ENCODE data around the gene TNFRSF25.
A peak's percentile ranks its signal among the peaks of the same experiment; 100 is the strongest.

TNFRSF25 gene

GRCh38 chr1:6507037-6507428 is 41.1 kb upstream of the TNFRSF25 start:
- no peak overlapping the region for H2AFZ ChIP-seq (ENCODE audit: low read depth, low read length)
- no peaks in the 10 kb centered on the region for H3K9me3 ChIP-seq (ENCODE audit: low read length)
- no peak overlapping the region for H3K4me3 ChIP-seq (ENCODE audit: low read length)
- peaks cover 19% of the 10 kb centered on the region for H3K27me3 ChIP-seq (ENCODE audit: insufficient read depth, low read length)
- H3K4me1 ChIP-seq (ENCODE audit: insufficient read depth, low read length), result peaks cover 16% of the 10 kb centered on the region
- no peaks in the 10 kb centered on the region for H3K36me3 ChIP-seq (ENCODE audit: insufficient read depth, low read length)

GRCh38 chr1:6506210-6507036 is 40.5 kb upstream of the TNFRSF25 start:
- Histone ChIP-seq H3K4me3 (ENCODE audit: low read length) (no peak overlapping the region), H3K4me1 (ENCODE audit: insufficient read depth, low read length) (peaks cover 16% of the 10 kb centered on the region), H3K36me3 (ENCODE audit: insufficient read depth, low read length) (no peaks in the 10 kb centered on the region), H2AFZ (ENCODE audit: low read depth, low read length) (no peak overlapping the region), H3K27me3 (ENCODE audit: insufficient read depth, low read length) (peaks cover 19% of the 10 kb centered on the region), H3K9me3 (ENCODE audit: low read length) (no peaks in the 10 kb centered on the region)

- H2AFZ ChIP-seq (ENCODE audit: low read depth, low read length), result no peak overlapping the region
- H3K4me1 ChIP-seq (ENCODE audit: insufficient read depth, low read length), result peaks cover 16% of the 10 kb centered on the region
- no peaks in the 10 kb centered on the region for H3K36me3 ChIP-seq (ENCODE audit: insufficient read depth, low read length)
- no peaks in the 10 kb centered on the region for H3K9me3 ChIP-seq (ENCODE audit: low read length)
- H3K4me3 ChIP-seq (ENCODE audit: low read length), result no peak overlapping the region
- H3K27me3 ChIP-seq (ENCODE audit: insufficient read depth, low read length), result peaks cover 19% of the 10 kb centered on the region
These were observed 39.6 kb upstream of the TNFRSF25 start for GRCh38 chr1:6505367-6506209.

DNA sequence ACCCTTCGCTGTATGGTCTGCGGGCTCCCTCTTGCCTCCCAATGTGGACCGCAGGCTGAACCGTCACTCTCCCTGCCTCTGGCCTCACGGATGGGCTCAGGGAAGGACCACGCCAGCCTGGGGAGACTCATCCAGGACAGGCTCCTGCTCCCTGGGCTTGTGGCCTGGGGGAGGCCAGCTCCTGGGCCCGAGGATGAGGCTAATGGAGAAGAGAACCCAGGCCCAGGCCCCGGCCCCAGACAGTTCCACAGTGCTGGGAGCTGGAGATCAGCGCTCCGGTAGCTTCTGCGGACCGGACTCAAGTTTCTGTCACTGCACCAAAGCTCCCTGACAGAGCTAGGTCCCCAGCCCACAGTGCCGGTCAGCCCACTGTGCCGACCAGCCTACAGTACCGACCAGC is 38.9 kb upstream of the TNFRSF25 start:
- no peaks in the 10 kb centered on the region for H3K9me3 ChIP-seq (ENCODE audit: low read length)
- H3K36me3 ChIP-seq (ENCODE audit: insufficient read depth, low read length), result no peaks in the 10 kb centered on the region
- peaks cover 15% of the 10 kb centered on the region for H3K4me1 ChIP-seq (ENCODE audit: insufficient read depth, low read length)
- H3K4me3 ChIP-seq (ENCODE audit: low read length), result no peak overlapping the region
- peaks cover 19% of the 10 kb centered on the region for H3K27me3 ChIP-seq (ENCODE audit: insufficient read depth, low read length)
- H2AFZ ChIP-seq (ENCODE audit: low read depth, low read length), result no peak overlapping the region

DNA sequence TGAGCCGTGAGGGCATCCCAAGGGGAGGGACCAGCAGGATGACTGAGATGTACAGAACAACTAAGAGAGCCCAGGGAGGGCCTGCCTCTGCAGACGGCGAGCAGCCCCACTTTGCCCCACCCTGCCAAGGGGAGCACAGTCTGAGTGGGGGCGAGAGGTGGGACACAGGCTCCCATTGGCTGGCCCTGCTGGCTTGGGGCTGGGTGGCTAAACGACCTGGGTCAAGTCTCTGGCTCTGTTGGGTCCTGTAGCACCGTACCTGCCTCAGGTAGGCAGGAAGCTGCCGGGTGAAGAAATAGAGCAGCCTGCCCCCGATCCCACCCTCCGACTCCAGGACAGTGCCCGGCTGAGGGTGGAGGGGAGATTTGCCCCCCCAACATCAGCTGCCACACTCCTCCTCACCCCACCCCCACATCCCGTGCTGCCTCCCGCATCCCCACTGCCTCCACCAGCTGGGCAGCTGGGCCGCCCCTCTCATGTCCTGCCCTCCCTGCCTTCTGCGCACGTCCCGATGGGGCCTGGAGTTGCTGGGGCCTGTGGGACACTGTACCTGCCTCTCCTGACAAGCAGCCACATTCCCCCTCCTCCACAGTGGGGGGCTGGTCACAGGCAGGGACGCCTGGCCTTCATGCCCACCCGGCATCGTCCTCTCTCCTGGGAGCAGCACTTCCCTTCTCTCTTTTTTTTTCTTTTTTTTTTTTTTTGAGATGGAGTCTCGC is 38.1 kb upstream of the TNFRSF25 start:
- peaks cover 15% of the 10 kb centered on the region for H3K4me1 ChIP-seq (ENCODE audit: insufficient read depth, low read length)
- H2AFZ ChIP-seq (ENCODE audit: low read depth, low read length), result no peak overlapping the region
- H3K27me3 ChIP-seq (ENCODE audit: insufficient read depth, low read length), result peaks cover 14% of the 10 kb centered on the region
- H3K4me3 ChIP-seq (ENCODE audit: low read length), result no peak overlapping the region
- H3K9me3 ChIP-seq (ENCODE audit: low read length), result no peaks in the 10 kb centered on the region
- H3K36me3 ChIP-seq (ENCODE audit: insufficient read depth, low read length), result no peaks in the 10 kb centered on the region

DNA sequence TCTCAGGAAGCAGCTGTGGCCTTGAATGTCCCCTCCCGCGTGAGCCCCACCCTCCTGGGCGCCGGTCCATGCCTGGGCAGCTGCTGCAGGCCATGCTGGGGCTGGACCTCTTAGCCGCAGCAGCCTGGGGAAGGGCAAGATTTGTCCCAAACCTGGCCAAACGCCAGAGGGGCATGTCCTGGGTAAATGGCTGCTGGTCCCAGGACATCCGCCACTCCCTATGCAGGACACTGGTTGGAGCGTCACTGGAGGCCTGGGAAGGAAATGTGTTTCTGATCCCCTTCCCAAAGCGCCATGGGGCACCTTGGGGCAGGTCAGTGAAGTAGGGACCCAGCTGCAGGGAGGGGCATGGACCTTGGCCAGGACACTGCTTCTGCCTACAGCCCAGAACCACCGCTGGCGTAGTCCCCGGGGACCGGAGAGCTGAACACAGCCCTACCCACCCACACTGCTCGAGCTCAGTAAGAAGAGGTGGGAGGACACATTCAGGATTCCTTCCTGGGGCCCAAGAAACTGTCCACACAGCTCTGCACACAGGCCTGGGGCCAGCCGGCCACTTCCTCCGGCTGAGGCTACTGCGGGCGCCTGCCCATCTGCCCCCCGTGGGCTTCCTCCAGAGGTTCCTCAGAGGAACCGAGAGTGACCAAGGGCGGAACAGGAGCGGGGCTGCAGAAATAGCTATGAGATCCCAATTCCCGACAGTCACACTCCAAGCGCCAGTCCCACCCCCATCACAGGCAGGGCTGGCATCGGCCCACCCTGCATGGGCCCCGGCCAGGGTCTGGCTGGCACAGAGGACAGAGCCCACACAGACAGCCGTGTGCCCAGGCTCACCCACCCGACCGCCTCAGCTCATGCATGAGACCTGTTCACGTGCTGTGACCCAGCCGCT is 36.3 kb upstream of the TNFRSF25 start:
- Histone ChIP-seq H3K4me3 (ENCODE audit: low read length) (no peak overlapping the region), H3K36me3 (ENCODE audit: insufficient read depth, low read length) (no peaks in the 10 kb centered on the region), H3K27me3 (ENCODE audit: insufficient read depth, low read length) (peaks cover 5% of the 10 kb centered on the region), H3K9me3 (ENCODE audit: low read length) (no peaks in the 10 kb centered on the region), H3K4me1 (ENCODE audit: insufficient read depth, low read length) (peaks cover 30% of the 10 kb centered on the region), H2AFZ (ENCODE audit: low read depth, low read length) (no peak overlapping the region)

GRCh38 chr1:6501279-6501813 is 35.4 kb upstream of the TNFRSF25 start:
- H3K9me3 ChIP-seq (ENCODE audit: low read length), result no peaks in the 10 kb centered on the region
- no peak overlapping the region for H3K4me3 ChIP-seq (ENCODE audit: low read length)
- peaks cover 2% of the 10 kb centered on the region for H3K27me3 ChIP-seq (ENCODE audit: insufficient read depth, low read length)
- H3K4me1 ChIP-seq (ENCODE audit: insufficient read depth, low read length), result peaks cover 28% of the 10 kb centered on the region
- H2AFZ ChIP-seq (ENCODE audit: low read depth, low read length), result no peak overlapping the region
- no peaks in the 10 kb centered on the region for H3K36me3 ChIP-seq (ENCODE audit: insufficient read depth, low read length)

DNA sequence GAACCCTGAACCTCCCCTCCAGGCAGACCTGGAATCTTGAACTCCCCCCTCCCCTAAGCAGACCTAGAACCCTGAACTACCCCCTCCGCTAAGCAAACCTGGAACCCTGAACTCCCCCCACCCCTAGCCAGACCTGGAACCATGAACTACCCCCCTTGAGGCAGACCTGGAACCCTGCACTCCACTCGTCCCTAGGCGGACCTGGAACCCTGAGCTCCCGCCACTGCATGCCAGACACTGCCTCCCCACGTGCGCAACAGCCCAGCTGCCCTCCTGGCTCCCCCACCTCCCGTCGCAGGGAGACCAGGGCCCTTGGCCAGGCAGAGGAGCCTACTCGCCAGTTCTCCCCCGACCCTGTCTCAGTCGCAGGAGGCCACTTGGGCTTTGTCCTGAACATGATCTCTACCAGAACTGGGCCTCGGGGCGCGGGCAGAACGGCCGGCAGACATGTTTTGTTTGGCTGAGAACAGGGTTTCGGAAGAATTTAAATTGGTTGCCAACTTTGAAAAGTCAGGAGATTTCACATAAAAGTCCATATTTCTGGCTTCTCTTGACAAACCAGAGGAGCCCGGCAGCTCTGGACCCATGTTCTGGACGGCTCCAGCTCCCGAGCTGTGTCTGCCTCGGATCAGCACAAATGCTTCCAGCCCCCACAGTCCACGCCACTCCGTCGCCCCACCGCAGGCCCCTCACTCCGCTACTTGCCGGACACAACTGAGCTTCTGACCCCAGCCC is 34.7 kb upstream of the TNFRSF25 start:
- H3K27me3 ChIP-seq (ENCODE audit: insufficient read depth, low read length), result peaks cover under 1% of the 10 kb centered on the region
- H3K4me3 ChIP-seq (ENCODE audit: low read length), result no peak overlapping the region
- H3K4me1 ChIP-seq (ENCODE audit: insufficient read depth, low read length), result peaks cover 29% of the 10 kb centered on the region
- no peak overlapping the region for H2AFZ ChIP-seq (ENCODE audit: low read depth, low read length)
- H3K36me3 ChIP-seq (ENCODE audit: insufficient read depth, low read length), result no peaks in the 10 kb centered on the region
- no peaks in the 10 kb centered on the region for H3K9me3 ChIP-seq (ENCODE audit: low read length)

GRCh38 chr1:6499296-6499695 is 33.3 kb upstream of the TNFRSF25 start:
- H3K9me3 ChIP-seq (ENCODE audit: low read length), result no peaks in the 10 kb centered on the region
- no peak overlapping the region for H3K4me3 ChIP-seq (ENCODE audit: low read length)
- no peaks in the 10 kb centered on the region for H3K27me3 ChIP-seq (ENCODE audit: insufficient read depth, low read length)
- no peaks in the 10 kb centered on the region for H3K36me3 ChIP-seq (ENCODE audit: insufficient read depth, low read length)
- H2AFZ ChIP-seq (ENCODE audit: low read depth, low read length), result no peak overlapping the region
- H3K4me1 ChIP-seq (ENCODE audit: insufficient read depth, low read length), result peaks cover 30% of the 10 kb centered on the region

DNA sequence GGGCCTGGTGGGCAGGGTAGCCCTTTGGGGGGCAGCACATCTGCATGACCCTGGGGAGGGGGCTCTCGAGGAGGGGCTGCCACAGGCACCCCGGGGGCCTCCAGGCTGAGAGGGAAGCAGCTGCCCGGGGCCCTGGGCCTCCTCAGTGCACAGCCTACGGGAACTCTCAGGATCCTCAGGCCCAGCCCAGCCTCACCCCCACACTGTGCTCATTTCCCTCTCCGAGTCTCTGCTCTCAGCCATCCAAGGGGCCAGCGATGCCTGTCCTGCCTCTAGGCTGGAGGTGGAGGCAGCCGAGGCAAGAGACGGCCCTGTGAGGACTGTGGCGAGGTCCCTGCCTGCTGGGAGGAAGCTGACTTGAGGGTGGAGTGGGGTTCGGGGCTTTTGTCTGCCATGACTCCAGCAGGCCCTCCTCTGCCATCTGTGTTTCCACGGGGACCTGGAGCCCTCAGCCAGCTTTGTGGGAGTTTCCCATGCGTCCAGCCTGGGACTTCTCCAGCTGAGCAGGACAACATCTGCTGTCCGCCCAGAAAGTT is 32.7 kb upstream of the TNFRSF25 start:
- Histone ChIP-seq H3K4me3 (ENCODE audit: low read length) (no peak overlapping the region), H3K9me3 (ENCODE audit: low read length) (no peaks in the 10 kb centered on the region)

DNA sequence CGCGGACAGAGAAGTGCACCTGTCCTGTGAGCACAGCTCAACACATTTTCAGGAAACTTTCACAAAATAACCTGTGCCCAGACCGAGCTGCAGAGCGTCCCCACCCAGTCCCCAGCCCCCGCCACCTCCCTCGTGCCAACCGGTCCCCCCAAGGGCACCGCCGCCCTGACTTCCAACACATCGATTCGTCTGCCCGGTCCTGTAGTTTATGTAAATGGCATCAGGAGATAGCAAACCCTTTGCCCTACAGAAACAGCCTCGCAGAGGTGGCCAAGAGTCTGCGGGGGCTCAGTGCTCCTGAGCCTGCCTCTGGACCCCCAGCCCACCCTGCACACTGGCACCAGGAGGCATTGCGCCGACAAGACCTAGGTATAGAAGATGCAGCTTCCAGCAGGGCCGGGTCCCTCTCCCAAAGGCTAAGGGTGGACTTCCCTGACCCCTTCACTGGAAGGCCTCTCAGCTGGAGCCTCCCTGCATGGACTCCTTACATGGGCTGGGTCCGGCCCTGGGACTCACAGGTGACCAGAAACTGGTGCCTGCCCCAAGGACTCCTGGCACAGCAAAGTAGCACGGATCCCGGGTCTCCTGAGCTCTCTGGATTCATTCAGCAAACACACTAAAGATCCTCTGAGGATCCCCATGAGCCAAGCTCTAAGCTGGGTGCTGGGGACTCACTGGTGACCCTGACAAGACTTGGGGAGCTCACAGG is 32.0 kb upstream of the TNFRSF25 start:
- no peaks in the 10 kb centered on the region for H3K27me3 ChIP-seq (ENCODE audit: insufficient read depth, low read length)
- peak overlapping the region; percentile 44 for H3K4me3 ChIP-seq (ENCODE audit: low read length)
- H3K36me3 ChIP-seq (ENCODE audit: insufficient read depth, low read length), result no peaks in the 10 kb centered on the region
- H3K4me1 ChIP-seq (ENCODE audit: insufficient read depth, low read length), result peaks cover 30% of the 10 kb centered on the region
- no peaks in the 10 kb centered on the region for H3K9me3 ChIP-seq (ENCODE audit: low read length)
- H2AFZ ChIP-seq (ENCODE audit: low read depth, low read length), result no peak overlapping the region

More for the DNA sequence above, 32.7 kb upstream of the TNFRSF25 start:
- Histone ChIP-seq H3K36me3 (ENCODE audit: insufficient read depth, low read length) (no peaks in the 10 kb centered on the region), H2AFZ (ENCODE audit: low read depth, low read length) (no peak overlapping the region), H3K27me3 (ENCODE audit: insufficient read depth, low read length) (no peaks in the 10 kb centered on the region), H3K4me1 (ENCODE audit: insufficient read depth, low read length) (peaks cover 30% of the 10 kb centered on the region)
